SK-N-MC (cell line): ENCODE data around the gene LCORL.

Source experiments
- EZH2 ChIP-seq: fragments of 200-600 bp; sonication (generic); IDR thresholded peaks from one replicate; pipeline ENCODE4 v1.6.1; 2017; ENCODE audit warnings: antibody characterized with exemption
- POLR2AphosphoS5 ChIP-seq: IDR thresholded peaks from 2 replicates; pipeline ENCODE4 v1.6.1; 2012; ENCODE audit warnings: mild to moderate bottlenecking, low read depth, low read length, borderline replicate concordance

- TF ChIP-seq EZH2: no peak
- TF ChIP-seq POLR2AphosphoS5: no peak
Measured at GRCh38 chr4:18033111-18034085, 11.8 kb upstream of the LCORL start.
